ENCODE measurements around the gene PRKACA. TPM values are rescaled to one million over a fixed set of nuclear protein-coding genes. Genes with fewer than 3 reads are reported as not detected.

Gene PRKACA
- 487 TPM for total RNA-seq
- long read RNA-seq, transcript PRKACA-201 (10 exons, 2,677 nt) = major isoform, 6 of 134 reads
- long read RNA-seq, partial matches to known transcripts = 17 of 134 reads
- long read RNA-seq, other reads (novel, unspliced or antisense) = 109 of 134 reads

DNA sequence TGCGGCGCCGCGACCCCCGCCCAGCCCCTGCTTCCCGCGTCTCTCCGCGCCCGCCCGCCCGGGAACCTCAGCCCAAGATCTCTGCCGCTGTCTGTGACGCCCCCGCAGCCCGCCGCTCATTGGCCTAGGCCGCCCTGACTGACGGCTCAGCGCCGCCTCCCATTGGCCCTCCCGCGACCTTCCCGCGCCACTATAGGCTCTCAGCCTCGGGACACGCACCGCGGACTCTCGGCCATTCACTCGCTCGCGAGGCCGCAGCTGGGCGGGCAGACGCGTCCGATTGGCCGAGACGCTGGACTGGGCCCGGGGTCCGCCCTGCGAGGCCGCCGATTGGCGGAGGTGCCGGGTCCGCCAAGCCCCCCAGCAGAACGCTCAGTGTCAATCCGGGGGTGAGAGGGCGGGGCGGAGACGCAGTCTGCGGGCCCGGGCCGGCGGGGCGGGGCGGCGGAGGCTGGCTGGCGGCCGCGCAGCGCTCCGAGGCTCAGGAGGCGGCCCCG, at the start of gene PRKACA:
Gene PRKACA, minus strand, starts transcription at position 95 of the 497 bp plus-strand sequence. CDS start 215 bp downstream, outside the sequence.
- intact Hi-C loops (cut with DNase I) = loop anchor here (1.0 to 5.0 kb wide), 2 partner anchors 20 to 35 kb away; no protein-coding TSS in a partner anchor

DNA sequence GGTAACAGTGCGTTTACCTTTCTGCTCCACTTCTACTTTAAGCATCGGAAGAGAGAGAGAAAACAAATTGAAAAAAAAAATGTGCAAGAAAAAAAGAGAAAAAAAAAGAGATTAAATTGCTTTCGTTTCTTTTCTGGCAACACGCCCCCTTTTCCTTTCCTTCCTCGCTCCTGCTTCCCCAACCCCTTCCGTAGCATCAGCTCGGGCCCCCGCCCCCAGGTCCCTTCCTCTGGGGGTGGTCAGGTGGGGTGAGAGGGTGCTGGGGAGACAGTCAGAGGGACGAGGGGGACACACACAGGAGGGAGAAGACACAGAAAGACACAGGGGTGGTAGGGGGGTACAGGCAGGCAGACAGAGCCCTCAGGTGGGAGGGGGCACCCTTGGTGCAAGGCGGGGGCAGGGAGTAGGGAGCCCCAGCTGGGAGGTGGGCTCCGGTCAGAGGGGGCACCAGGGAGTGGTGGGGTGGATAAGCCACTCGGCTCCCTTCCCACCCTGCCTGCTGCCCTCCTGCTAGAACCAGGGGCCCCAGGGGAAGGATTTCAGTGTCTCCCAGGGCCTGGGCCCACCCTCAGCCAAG, 49.5 kb upstream of the PRKACA start:
- intact Hi-C loops (cut with DNase I) = no loop called here
- DNase-seq (ENCODE audit: low spot score) = no peak

More for the DNA sequence above, at the start of gene PRKACA:
- peak; percentile 99 for DNase-seq (ENCODE audit: low spot score)

DNA sequence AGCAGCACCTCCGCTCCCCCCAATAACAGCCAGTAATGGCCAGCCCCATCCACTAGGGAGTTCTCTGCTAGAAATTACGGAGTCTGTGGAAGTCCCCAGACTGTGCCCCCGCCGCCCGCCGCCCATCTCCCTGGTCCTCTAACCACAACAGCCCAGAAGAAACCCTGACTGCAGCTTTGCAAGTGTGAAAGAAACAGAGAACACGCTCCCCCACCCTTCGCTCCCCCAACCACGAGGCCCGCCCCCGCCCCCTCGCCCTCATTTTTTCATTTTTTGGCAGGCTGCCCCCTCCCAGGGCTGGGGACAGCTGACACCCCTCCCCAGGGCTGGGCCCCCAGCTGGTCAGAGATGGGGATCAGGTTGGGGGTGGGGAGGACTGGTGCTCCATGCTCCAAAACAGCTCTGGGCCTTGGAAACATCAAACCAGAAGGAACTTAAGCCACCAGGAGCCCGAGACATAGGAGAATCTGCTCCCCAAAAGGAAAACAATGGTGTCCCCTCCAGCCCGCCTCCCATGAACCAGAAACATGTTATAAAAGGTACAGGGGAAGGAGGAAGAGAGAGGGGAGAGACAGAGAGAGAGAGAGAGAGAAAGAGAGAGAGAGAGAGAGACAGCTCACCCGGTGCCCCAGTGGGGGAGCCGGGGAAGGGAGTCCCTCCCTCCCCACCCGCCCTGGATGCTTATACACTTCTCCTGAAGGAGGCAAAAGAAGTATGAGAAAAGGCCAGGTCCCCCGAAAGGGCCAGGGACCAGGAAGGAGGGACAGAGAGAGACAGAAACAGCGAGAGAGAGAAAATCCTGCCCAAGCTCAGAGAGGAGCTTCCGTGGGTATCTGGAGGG, 48.6 kb upstream of the PRKACA start:
- no peak for DNase-seq (ENCODE audit: low spot score)
- intact Hi-C loops (cut with DNase I) = no loop called here

DNA sequence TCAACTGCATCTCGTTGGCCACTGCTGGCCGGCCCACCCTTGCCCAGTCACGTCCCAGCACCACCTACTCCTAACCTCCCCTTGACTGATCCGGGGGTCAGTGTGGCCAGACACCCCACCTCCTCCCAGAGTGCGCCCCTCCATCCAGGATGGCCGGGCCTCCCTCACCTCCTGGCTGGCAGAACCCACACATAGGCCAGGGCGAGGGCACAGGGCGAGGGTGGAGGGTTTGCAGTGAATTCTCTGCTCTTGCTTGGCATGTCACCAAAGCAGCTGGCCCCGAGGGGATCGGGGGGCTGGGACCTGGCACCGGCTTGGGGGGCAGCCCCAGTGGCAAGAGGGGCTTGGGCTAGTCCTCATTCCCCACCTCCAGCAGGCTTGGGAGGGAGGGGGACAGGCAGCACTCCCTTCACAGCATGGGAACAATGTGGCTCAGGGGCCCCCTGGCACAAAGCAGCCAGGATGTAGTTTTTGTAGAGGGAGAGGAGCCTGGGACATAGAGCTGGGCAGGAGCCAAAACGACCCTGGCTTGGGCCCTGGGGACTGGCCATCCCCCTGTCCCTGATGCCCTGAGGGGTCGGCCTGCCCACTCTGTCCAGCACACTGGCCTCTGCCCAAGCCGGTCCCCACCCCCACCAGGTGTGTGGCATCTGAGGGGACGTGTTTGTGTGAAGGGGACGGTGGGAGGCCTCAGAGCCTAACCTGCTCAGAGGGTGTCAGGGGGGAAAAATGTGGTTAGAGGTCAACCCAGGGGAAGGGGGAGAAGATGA, 47.3 kb upstream of the PRKACA start:
- intact Hi-C loops (cut with DNase I) = no loop called here
- no peak for DNase-seq (ENCODE audit: low spot score)

DNA sequence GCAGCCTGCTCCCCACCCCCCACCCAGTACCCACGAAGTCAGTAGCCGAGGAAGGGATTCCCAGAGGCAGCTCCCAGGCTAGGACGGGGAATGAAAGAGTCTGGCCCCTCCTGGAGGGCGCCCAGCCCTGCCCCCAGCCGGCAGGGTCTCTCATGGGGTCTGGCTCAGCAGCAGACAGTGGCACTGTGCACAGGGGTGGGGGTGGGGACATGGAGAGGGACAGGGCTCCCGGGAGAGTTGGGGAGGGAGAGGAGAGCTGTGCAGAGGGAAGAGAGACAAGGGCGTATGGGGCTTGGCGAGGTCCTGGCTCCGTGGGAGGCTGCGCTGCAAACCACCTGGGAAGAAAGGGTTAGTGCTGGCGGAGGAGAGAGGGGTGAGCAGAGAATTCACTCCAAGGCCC, 46.5 kb upstream of the PRKACA start:
- intact Hi-C loops (cut with DNase I) = no loop called here
- DNase-seq (ENCODE audit: low spot score) = no peak

DNA sequence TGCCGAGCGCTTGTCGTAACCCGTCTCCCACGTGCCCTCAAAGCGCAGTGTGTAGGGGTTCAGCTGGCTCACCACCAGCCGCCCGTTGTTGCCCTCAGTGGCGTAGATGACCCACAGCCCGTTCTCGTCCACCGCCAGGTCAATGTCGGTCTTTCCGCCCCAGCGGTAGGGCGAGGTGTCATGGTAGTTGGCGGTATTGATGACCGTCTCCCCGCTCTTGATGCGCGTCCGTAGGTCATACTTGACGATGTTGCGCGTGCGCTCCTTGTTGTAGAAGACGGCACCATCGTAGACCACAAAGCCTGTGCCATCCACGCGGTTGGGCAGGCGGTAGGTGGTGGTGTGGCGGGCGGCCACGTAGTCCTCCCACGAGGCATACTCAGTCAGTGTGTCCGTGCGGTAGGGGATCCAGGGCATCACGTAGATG, 45.3 kb upstream of the PRKACA start:
- no peak for DNase-seq (ENCODE audit: low spot score)
- intact Hi-C loops (cut with DNase I) = no loop called here

DNA sequence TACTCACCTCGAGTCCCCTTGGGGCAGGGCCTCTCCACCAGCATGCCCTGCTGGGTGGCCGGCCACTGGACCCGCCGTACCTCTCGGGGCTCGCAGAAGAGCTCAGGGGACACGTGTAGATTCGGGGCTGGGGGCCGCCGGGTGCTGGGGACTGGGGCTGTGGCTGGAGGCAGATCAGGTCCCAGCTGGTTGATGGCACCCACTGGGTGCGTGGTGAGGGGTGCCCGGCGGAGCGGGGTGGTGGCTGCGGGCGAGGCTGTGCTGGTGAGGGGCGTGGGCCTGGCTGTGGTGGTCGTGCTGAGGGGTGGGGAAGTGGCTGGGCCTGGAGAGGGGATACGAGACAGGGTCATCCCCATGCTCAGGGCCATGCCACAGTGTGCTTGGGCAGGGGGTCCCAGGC, 43.7 kb upstream of the PRKACA start:
- intact Hi-C loops (cut with DNase I) = no loop called here
- DNase-seq (ENCODE audit: low spot score) = no peak

DNA sequence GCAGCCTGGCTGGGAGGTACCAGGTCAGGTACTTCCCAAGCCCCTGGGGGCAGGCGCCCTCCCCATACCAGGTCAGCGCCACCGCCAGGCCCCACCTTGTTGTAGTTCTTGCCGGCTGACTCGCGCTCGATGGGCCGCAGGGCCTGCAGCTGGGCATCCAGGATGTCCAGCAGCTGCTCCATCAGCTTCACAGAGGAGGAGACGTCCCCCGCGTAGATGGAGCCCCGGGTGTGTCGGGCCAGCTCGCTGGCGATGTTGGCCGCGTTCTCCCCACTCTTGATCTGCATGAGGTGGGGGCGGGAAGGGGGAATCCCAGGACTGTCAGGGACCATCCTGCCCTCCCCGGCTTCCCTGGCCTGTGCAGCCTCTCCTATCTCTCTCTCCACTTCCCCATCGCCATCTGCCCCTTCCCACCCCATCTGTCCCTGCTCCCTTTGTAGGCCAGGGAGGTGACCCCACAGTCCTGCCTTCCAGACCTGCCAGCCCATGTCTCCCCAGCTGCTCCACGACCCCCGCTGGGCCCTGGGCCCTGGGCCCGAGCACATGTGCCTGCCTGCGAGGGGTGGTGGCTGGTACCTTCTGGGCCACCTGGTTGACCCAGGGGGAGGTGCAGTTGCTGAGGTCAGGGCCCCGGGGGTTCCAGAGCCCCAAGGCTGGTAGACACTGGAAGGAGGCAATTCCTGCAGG, 42.6 kb upstream of the PRKACA start:
- no peak for DNase-seq (ENCODE audit: low spot score)
- intact Hi-C loops (cut with DNase I) = no loop called here

DNA sequence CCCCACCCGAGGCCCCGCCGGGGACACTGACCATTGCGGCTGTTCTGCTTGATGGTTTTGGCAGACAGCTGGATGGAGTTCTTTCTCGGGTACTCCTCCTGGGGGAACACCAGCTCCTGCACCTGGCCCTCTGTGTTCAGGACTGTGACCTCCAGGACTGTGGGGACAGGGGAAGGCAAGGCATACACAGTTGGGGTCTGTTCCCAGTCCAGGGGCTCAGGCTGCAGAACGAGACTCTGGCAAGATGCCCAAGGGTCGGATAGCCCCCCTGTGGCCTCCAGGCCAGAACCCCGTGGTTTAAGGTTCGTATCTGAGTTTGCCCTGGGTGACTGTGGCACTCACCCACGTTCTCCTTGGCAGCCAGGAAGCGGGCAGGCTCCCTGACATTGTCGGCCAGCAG, 41.5 kb upstream of the PRKACA start:
- intact Hi-C loops (cut with DNase I) = no loop called here
- DNase-seq (ENCODE audit: low spot score) = no peak

DNA sequence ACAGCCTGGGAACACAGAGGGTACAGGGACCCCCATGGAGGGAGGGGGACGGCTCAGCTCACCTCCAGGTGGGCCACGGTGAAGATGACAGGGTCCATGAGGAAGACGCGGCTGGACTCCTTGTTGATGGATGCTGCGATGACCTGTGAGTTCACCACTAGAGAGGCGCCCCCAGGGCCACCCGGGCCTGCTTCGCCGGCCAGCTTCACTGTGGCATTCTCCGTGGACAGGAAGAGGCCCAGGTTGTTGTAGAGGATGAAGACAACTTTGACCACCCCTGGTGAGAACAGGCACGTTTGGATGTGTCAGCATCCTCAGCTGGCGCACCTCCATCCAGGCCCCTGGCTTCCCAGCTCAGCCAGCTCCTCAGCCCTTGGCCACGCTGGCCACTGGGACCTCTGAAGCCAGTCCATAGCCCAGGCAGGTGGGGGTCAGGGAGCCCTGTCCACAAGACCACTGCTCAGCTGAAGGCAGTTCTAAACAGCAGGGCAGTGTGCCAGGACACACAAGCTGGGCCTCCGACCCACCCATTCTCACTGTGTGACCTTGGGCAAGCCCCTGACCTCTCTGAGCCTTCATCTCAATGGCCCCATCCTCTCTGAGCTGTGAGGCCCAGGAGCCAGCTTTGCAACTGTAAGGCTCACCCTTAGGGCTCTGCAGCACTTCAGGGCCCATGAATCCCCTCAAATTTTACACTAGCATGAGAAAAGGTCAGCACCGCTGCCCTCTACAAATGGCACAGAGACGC, 40.9 kb upstream of the PRKACA start:
- intact Hi-C loops (cut with DNase I) = no loop called here
- no peak for DNase-seq (ENCODE audit: low spot score)

DNA sequence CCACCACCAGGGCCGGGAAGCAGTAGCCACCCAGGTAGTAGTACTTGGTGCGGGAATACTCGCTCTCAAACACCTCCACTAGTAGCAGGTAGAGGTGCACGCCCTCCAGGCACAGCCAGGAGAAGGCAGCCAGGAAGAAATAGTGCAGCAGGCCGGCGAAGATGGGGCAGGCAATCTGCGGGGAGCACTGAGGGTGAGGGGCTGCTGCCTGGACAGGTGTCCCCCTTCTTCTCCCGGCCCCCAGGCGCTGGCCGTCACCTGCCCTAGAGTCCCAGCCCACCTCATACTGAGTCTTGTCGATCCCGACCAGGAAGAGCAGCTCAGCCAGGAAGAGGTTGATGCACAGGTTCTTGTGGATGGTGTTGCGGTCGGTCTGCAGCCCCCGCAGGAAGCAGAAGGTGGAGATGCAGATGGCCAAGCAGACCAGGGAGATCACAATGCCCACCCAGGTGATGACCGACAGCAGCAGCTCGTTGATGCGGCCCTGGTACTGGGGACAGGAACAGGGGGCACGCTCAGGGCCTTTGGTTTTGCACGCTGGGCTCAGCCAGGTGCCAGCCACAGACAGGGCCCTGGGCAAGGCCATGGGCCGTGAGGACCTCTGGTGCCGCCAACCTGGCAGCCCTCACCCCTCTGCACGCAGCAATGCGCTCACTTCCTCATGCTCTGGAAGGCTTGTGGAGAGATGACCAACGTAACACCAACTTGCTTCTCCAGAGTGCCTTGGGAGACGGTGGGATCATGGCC, 39.6 kb upstream of the PRKACA start:
- DNase-seq (ENCODE audit: low spot score) = no peak
- intact Hi-C loops (cut with DNase I) = no loop called here

DNA sequence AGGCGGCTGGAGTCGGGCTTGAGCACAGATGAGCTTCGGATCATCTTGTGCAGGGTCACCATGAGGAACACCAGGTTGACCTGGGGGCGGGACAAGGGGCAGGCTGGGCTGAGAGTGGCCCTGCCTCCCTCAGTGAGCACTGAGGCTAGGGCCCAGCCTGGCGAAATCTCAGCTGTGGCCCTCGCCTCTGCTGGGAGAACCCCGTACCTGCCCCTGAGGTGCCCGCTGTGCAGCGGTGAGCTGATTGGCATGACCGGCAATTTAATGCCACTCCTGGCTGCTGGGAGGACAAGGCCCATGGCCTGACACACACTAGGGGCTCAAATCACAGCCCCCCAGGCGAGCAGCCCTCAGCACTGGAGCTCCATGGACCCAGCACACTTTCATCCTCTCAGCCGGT, 38.6 kb upstream of the PRKACA start:
- intact Hi-C loops (cut with DNase I) = no loop called here
- DNase-seq (ENCODE audit: low spot score) = no peak

DNA sequence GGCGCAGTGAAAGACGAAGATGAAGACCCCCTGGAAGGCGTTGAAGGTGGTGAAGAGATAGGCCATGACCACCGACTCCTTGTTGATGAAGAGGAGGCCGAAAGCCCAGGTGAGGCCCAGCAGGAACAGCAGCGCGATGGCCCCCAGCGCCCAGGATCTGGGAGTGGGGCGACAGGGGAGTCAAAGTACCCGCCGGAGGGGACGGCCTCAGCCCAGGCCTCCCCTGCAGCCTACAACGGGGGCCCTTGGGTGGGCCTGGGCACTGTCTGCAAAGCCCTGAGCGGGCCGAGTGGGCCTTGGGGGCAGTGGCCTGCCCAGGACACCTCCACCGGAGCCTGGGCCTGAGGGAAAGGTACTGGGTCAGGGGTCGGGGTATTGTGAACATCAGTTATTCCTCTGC, 37.8 kb upstream of the PRKACA start:
- DNase-seq (ENCODE audit: low spot score) = no peak
- intact Hi-C loops (cut with DNase I) = no loop called here

DNA sequence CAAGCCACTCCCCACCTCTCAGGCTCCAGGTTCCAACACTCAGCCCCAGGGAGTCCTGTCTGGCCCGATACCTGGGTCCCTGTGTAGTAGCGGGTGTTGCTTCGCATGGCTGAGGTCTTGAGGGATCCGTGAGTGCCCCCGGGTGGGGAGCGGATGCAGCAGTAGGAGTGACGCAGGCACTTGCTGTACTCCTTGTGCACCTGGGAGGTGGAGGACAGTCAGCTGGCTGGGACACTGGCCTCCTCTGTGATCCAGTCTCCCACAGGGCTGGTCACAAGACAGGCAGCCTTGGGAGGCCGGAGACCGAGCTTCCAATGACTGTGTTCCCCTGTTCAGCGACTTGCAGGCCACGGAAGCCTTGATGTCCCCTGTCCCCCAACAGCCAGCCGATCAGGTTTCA, 35.2 kb upstream of the PRKACA start:
- intact Hi-C loops (cut with DNase I) = no loop called here
- DNase-seq (ENCODE audit: low spot score) = no peak

DNA sequence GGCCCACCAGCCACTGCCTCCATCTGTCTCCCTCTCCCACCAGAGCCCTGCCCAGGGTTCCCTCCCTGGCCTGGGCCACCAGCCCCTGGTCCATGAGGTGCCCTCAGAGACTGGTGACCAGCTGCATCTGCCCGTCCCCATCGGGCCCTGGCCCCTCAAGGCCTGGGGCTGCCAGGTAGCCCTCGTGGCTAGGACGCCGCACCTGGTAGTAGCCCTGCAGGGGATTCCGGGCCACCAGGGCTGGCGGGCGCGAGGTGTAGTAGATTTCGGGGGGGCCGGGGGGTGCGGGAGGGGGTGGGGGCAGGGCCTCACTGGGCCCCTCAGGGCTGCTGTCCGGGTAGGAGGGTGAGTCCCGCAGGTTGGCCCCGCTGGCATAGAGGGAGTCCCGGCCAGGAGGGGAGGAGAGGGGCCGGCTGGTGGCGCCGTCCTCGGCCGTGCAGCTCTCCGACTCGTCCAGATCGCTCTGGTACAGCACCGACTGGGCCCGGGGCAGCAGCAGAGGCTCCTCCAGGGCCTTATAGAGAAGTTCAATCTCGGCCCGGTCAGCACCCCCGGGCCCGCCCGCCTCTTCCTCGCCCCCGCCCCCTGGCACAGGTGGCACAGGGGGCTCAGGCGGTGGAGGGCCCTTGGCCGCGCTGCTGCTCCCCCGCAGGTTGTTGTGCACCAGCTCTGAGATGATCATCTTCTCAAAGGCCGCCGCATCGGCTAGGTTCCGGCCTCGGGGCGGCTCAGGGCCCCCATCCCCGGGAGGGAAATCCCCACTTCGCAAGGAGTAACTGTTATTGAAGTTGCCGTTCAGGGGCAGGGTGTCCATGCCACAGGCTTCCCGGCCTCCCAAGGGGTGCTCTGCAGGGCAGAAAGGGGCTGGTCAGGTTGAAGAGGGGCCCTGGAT, 33.5 kb upstream of the PRKACA start:
- DNase-seq (ENCODE audit: low spot score) = no peak
- intact Hi-C loops (cut with DNase I) = no loop called here

DNA sequence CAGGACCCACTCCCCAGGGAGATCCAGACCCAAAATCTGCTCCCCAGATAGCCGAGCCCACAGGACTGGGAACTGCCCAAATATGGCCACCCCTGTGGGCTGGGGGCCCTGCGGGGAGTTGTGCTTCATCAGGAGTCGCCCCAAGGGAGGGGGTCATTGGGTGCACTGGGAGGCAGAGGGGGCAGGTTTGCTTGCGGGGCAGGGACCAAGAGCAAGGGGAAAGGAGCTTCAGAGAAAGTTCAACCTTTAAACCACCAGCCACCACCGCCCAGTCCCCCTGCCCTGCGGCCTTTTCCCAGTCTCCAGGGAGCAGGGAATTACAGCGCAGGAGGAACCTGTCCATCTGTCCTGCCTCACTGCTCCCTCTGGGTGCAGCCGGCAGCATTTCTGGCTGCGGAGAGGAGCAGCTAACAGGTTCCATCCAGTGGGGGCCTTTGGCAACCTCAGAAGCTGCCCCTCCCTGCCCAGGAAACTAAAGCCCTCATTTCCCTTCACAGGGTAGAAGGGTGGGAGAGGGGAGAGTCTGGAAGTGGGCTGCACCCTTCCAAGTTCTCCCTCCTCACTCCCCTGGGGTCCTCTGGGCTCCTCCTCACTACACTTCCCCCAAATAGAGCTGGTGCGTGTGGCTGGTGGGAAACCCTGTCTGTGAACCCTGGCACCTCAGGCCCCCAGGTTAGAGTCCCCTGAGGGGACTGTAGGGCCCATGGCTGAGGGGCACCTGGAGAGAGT, 32.6 kb upstream of the PRKACA start:
- no peak for DNase-seq (ENCODE audit: low spot score)
- intact Hi-C loops (cut with DNase I) = no loop called here

All from cardiac septum (tissue), 1 donor.